Right lobe of liver (tissue), 4 donors: ENCODE results near the gene SLC25A51.

Source experiments
- CTCF ChIP-seq, 4 donors: fragments of 200-600 bp in 3 of 4; fragments of 450-650 bp in 1 of 4; IDR thresholded peaks; one replicate each; pipeline versions ENCODE4 v1.5.1 to v1.8.0; 2016 to 2022; ENCODE audit warnings: antibody characterized with exemption in 4 of 4, mild to moderate bottlenecking in 2 of 4
- POLR2A ChIP-seq: fragments of 450-650 bp; IDR thresholded peaks from one replicate; pipeline ENCODE4 v1.6.1; 2017; ENCODE audit warnings: antibody characterized with exemption, mild to moderate bottlenecking
- donor health status: DM: no; HTN: no; CAD: no.
- donor health status: DM: no; HTN: no; CAD: no.
- donor health status: DM: no; HTN: yes; CAD: no.

- no peak for TF ChIP-seq CTCF (IDR thresholded peaks at IDR 0.05)
- no peak for TF ChIP-seq POLR2A
Measured at GRCh38 chr9:37914701-37915358, 10.9 kb upstream of the SLC25A51 start.
